Vagina (tissue), 2 donors: ENCODE data around the gene SLC9C2. TPM values are rescaled to one million over a fixed set of nuclear protein-coding genes. Genes with fewer than 3 reads are reported as not detected.

ENCODE experiments used
- DNase-seq, 2 donors: peaks; one replicate each; pipeline ENCODE4 v3.0.0-alpha.2; 2017; ENCODE audit errors: extremely low spot score in 2 of 2
- H3K27ac ChIP-seq: fragments of 200-600 bp; sonication (generic); one replicate; pipeline ENCODE4 v1.5.1; 2019
- H3K27me3 ChIP-seq: fragments of 200-600 bp; sonication (generic); one replicate; pipeline ENCODE4 v1.5.1; 2019
- H3K36me3 ChIP-seq, 2 donors: fragments of 200-600 bp; sonication (generic); one replicate each; pipeline ENCODE4 v1.5.1; 2017 to 2019
- H3K4me1 ChIP-seq: fragments of 200-600 bp; sonication (generic); one replicate; pipeline ENCODE4 v1.5.1; 2019
- H3K4me3 ChIP-seq, 2 donors: fragments of 200-600 bp; sonication (generic); 1 replicate in 1 of 2; 2 replicates in 1 of 2; pipeline ENCODE4 v1.5.1; 2016 to 2019
- H3K9me3 ChIP-seq: fragments of 200-600 bp; sonication (generic); one replicate; pipeline ENCODE4 v1.5.1; 2019
- POLR2A ChIP-seq, 2 donors: fragments of 450-650 bp; IDR thresholded peaks; one replicate each; pipeline ENCODE4 v1.6.1; 2017; ENCODE audit warnings: antibody characterized with exemption in 2 of 2, mild to moderate bottlenecking in 2 of 2, moderate library complexity in 2 of 2
- POLR2AphosphoS5 ChIP-seq, 2 donors: sonication (generic); formaldehyde crosslinking; IDR thresholded peaks; one replicate each; pipeline ENCODE4 v1.9.0; 2017; ENCODE audit warnings: antibody characterized with exemption in 2 of 2, mild to moderate bottlenecking in 2 of 2, low read depth in 1 of 2; ENCODE audit not compliant: insufficient read depth in 1 of 2
- intact Hi-C: fragments of 100-400 bp; cut with DNase I; formaldehyde crosslinking; loops from one replicate; pipeline ENCODE4 v1.15.1; 2023
- total RNA-seq: library from RNA; depleted of rRNA; stranded (reverse); fragments of >200 nt; gene quantifications from one replicate; pipeline ENCODE4 v1.2.3, GENCODE V29; 2016
- TF ChIP-seq, protein P1 (sequence below), 3 experiments: fragments of 450-650 bp in 2 of 3; fragments of 200-600 bp in 1 of 3; sonication (generic) in 1 of 3; IDR thresholded peaks; one replicate each; pipeline ENCODE4 v1.5.1; 2017 to 2019; ENCODE audit warnings: antibody characterized with exemption in 3 of 3, mild to moderate bottlenecking in 2 of 3, moderate library complexity in 2 of 3

The SLC9C2 gene
- total RNA-seq, 1 donor from 2014 or later = not detected

DNA sequence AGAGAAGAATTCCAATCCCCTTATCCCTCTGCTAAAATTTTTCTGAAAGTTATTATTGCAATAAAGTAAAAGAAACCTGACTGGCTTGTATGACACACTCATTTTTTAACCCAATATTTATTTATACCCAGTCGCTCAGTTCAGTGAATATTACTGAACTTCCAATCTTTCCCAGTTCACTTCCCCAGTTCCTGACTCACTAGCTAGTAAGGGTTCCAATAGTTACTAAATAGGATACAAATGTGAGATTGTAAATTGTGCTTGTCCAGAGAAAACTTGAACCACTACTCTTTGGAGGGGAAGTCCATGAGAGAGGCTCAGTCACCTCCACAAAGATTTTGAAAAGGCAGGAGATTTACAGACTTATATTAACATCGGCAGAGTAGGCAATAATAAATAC, 94.3 kb downstream of the SLC9C2 start:
- intact Hi-C loops = no loop called here
- Histone ChIP-seq H3K36me3 (no peaks in the 10 kb centered on the region), H3K27me3 (no peaks in the 10 kb centered on the region), H3K4me3 (no peak overlapping the region), H3K27ac (no peak overlapping the region), H3K9me3 (no peaks in the 10 kb centered on the region), H3K4me1 (peaks cover 5% of the 10 kb centered on the region)
- no peak for DNase-seq
- TF ChIP-seq POLR2A (IDR thresholded peaks at IDR 0.05) = no peak
- TF ChIP-seq, protein P1, sequence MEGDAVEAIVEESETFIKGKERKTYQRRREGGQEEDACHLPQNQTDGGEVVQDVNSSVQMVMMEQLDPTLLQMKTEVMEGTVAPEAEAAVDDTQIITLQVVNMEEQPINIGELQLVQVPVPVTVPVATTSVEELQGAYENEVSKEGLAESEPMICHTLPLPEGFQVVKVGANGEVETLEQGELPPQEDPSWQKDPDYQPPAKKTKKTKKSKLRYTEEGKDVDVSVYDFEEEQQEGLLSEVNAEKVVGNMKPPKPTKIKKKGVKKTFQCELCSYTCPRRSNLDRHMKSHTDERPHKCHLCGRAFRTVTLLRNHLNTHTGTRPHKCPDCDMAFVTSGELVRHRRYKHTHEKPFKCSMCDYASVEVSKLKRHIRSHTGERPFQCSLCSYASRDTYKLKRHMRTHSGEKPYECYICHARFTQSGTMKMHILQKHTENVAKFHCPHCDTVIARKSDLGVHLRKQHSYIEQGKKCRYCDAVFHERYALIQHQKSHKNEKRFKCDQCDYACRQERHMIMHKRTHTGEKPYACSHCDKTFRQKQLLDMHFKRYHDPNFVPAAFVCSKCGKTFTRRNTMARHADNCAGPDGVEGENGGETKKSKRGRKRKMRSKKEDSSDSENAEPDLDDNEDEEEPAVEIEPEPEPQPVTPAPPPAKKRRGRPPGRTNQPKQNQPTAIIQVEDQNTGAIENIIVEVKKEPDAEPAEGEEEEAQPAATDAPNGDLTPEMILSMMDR (IDR thresholded peaks at IDR 0.05) = no peak
- TF ChIP-seq POLR2AphosphoS5 (IDR thresholded peaks at IDR 0.05; ENCODE audit: insufficient read depth in 1 of 2, low read depth in 1 of 2) = no peak

DNA sequence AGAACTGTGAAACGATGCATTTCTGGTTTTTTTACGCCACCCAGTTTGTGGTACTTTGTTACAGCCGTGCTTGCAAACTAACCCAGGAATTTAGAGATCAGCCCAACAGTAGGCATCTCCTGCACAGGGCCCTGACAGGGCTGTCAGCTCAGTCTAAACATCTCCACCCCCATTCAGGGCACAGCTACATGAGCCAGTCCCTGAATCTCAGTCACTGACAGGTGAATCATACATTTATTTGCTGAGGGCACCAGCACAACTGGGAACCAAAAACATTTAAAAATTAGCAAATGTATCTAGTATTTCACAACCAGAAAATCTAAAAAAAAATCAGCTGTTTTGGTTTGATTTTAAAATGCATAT, 95.0 kb downstream of the SLC9C2 start:
- Histone ChIP-seq H3K9me3 (no peaks in the 10 kb centered on the region), H3K27ac (no peak overlapping the region), H3K27me3 (no peaks in the 10 kb centered on the region), H3K4me1 (peaks cover 5% of the 10 kb centered on the region), H3K4me3 (no peak overlapping the region), H3K36me3 (no peaks in the 10 kb centered on the region)
- intact Hi-C loops = no loop called here
- no peak for TF ChIP-seq POLR2A (IDR thresholded peaks at IDR 0.05)
- no peak for TF ChIP-seq POLR2AphosphoS5 (IDR thresholded peaks at IDR 0.05; ENCODE audit: insufficient read depth in 1 of 2, low read depth in 1 of 2)
- TF ChIP-seq, protein P1 (IDR thresholded peaks at IDR 0.05) = no peak
- DNase-seq = no peak

DNA sequence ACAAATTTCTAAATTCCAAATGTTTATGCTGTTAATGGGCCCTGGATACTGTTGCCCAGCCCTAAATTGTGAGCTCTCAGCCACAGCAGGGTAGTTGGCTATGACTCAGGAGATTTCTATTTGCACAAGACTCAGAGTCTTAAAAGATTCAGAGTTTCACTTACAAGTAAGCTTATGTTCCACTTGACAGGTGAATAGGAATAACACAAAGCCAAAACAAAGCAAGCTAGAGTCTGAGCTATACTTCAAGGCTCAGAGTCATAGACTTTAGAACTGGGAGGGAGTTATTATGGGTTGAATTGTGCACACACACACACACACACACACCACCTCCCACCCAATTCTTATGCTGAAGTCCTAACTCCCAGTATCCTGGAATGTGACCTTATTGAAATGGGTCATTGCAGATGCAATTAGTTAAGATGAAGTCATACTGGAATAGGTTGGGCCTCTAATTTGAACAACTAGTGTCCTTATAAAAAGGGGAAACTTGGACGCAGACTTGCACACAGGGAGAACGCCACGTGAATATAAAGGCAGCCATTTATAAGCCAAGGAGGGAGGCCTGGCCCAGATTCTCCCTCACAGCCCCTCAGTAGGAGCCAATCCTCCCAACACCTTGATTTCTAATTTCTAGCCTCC, 95.5 kb downstream of the SLC9C2 start:
- H3K36me3 ChIP-seq = no peaks in the 10 kb centered on the region
- no peak for TF ChIP-seq POLR2AphosphoS5 (IDR thresholded peaks at IDR 0.05; ENCODE audit: insufficient read depth in 1 of 2, low read depth in 1 of 2)
- TF ChIP-seq, protein P1 (IDR thresholded peaks at IDR 0.05) = no peak
- no peak overlapping the region for H3K4me3 ChIP-seq
- no peaks in the 10 kb centered on the region for H3K27me3 ChIP-seq
- intact Hi-C loops = no loop called here
- no peak overlapping the region for H3K27ac ChIP-seq
- H3K4me1 ChIP-seq = peaks cover 5% of the 10 kb centered on the region
- DNase-seq = no peak
- H3K9me3 ChIP-seq = no peaks in the 10 kb centered on the region

DNA sequence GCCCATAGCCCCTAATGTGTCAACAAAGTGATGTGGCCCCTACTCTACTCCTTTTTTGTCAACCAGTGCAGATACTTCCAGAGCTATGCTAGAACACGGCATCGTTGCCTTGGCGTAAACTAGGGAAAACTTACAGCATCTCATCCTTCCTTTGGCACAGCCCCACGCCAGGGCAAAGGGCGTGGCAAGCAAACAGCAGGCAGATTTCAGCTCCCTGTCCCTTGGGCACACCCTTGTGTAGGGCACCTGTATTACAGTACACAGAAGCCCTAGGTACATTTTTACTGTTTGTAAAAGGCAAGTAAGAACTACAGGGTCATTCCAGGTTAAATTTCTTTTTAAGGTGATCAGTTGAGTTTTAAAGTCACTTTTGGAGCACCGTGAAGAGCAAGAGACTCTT, 96.4 kb downstream of the SLC9C2 start:
- H3K4me1 ChIP-seq = peaks cover 5% of the 10 kb centered on the region
- no peaks in the 10 kb centered on the region for H3K9me3 ChIP-seq
- intact Hi-C loops = no loop called here
- H3K27ac ChIP-seq = no peak overlapping the region
- DNase-seq = no peak
- H3K4me3 ChIP-seq = no peak overlapping the region
- no peaks in the 10 kb centered on the region for H3K27me3 ChIP-seq
- TF ChIP-seq POLR2AphosphoS5 (IDR thresholded peaks at IDR 0.05; ENCODE audit: insufficient read depth in 1 of 2, low read depth in 1 of 2) (no peak), POLR2A (IDR thresholded peaks at IDR 0.05) (no peak)
- TF ChIP-seq, protein P1 (IDR thresholded peaks at IDR 0.05) = no peak
- no peaks in the 10 kb centered on the region for H3K36me3 ChIP-seq

DNA sequence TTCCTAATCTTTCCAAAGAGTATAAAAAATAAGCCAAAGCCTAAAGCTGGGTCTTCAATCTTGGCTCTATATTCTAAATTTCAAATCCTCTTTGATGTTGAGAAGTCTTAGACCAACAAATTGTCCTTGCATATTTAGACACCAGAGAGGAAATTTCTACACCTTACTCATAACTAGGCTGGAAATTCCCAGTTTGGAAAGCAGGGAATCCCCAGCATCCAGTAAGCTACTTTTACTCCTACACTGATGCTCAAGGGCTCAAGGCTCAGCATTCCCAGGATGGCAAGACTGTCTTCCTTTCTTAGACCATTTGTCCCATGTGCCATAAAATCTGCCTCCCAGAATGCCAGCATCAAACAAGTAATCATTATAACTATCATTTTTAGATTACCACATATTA, 97.5 kb downstream of the SLC9C2 start:
- intact Hi-C loops = no loop called here
- H3K27ac ChIP-seq = no peak overlapping the region
- no peaks in the 10 kb centered on the region for H3K9me3 ChIP-seq
- TF ChIP-seq POLR2AphosphoS5 (IDR thresholded peaks at IDR 0.05; ENCODE audit: insufficient read depth in 1 of 2, low read depth in 1 of 2) (no peak), POLR2A (IDR thresholded peaks at IDR 0.05) (no peak)
- TF ChIP-seq, protein P1 (IDR thresholded peaks at IDR 0.05) = no peak
- no peaks in the 10 kb centered on the region for H3K27me3 ChIP-seq
- no peak overlapping the region for H3K4me3 ChIP-seq
- peaks cover 5% of the 10 kb centered on the region for H3K4me1 ChIP-seq
- no peak for DNase-seq
- no peaks in the 10 kb centered on the region for H3K36me3 ChIP-seq
